Measurements from ENCODE around the gene SYNE2. TPM values are rescaled to one million over a fixed set of nuclear protein-coding genes. Genes with fewer than 3 reads are reported as not detected.

SYNE2 gene
- total RNA-seq, 2 experiments from 2014 or later, result 150 to 212 TPM

- Histone ChIP-seq H3K4me3 (ENCODE audit: low read depth, low read length, poor library complexity, severe bottlenecking) (no peak overlapping the region), H4K20me1 (ENCODE audit: insufficient read depth, low read length) (no peaks in the 10 kb centered on the region), H3K4me2 (ENCODE audit: low read length) (no peak overlapping the region), H3K27ac (ENCODE audit: low read depth, low read length, poor library complexity, severe bottlenecking) (no peak overlapping the region), H2AFZ (ENCODE audit: low read length) (no peak overlapping the region), H3K79me2 (ENCODE audit: insufficient read depth, low read depth, low read length) (no peaks in the 10 kb centered on the region), H3K36me3 (ENCODE audit: insufficient read depth, low read length) (peaks cover 51% of the 10 kb centered on the region; the same call in 1 of the 2 replicates), H3K4me1 (ENCODE audit: insufficient read depth, low read length, poor library complexity, severe bottlenecking) (peaks cover 7% of the 10 kb centered on the region), H3K9me3 (ENCODE audit: low read length) (no peaks in the 10 kb centered on the region), H3K9me2 (ENCODE audit: insufficient read depth, low read length) (no peaks in the 10 kb centered on the region)
- intact Hi-C loops (cut with micrococcal nuclease; ENCODE audit: unreplicated experiment), result no loop called here
- no TSS peak for BruUV-seq (replicated peaks)
- no peak for TF ChIP-seq EZH2phosphoT487 (IDR thresholded peaks at IDR 0.05; ENCODE audit: borderline replicate concordance, low read depth, low read length)
- TF ChIP-seq, protein P1, sequence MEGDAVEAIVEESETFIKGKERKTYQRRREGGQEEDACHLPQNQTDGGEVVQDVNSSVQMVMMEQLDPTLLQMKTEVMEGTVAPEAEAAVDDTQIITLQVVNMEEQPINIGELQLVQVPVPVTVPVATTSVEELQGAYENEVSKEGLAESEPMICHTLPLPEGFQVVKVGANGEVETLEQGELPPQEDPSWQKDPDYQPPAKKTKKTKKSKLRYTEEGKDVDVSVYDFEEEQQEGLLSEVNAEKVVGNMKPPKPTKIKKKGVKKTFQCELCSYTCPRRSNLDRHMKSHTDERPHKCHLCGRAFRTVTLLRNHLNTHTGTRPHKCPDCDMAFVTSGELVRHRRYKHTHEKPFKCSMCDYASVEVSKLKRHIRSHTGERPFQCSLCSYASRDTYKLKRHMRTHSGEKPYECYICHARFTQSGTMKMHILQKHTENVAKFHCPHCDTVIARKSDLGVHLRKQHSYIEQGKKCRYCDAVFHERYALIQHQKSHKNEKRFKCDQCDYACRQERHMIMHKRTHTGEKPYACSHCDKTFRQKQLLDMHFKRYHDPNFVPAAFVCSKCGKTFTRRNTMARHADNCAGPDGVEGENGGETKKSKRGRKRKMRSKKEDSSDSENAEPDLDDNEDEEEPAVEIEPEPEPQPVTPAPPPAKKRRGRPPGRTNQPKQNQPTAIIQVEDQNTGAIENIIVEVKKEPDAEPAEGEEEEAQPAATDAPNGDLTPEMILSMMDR (conservative IDR thresholded peaks at IDR 0.05; ENCODE audit: low read length), result no peak
- no peak for DNase-seq (ENCODE audit: low spot score)
- ChIA-PET CTCF (ENCODE audit: unreplicated experiment) (no interaction called here), POLR2A (interaction anchor here (0.9 to 1.2 kb wide), 2 partner anchors 19 to 27 kb away, joined by 3 read pairs; no protein-coding TSS in a partner anchor)
Observed at GRCh38 chr14:64200170-64200569, 347.4 kb downstream of the SYNE2 start.

GRCh38 chr14:64201296-64201695 is 348.5 kb downstream of the SYNE2 start:
- intact Hi-C loops (cut with micrococcal nuclease; ENCODE audit: unreplicated experiment), result no loop called here
- no peak for TF ChIP-seq EZH2phosphoT487 (IDR thresholded peaks at IDR 0.05; ENCODE audit: borderline replicate concordance, low read depth, low read length)
- TF ChIP-seq, protein P1 (conservative IDR thresholded peaks at IDR 0.05; ENCODE audit: low read length), result no peak
- ChIA-PET CTCF (ENCODE audit: unreplicated experiment) (no interaction called here), POLR2A (interaction anchor here (0.6 kb wide), 2 partner anchors 10 to 118 kb away, joined by 3 to 4 read pairs; no protein-coding TSS in a partner anchor)
- H3K4me3 ChIP-seq (ENCODE audit: low read depth, low read length, poor library complexity, severe bottlenecking), result no peak overlapping the region
- H3K4me2 ChIP-seq (ENCODE audit: low read length), result no peak overlapping the region
- BruUV-seq (replicated peaks), result no TSS peak
- no peak overlapping the region for H2AFZ ChIP-seq (ENCODE audit: low read length)
- no peak overlapping the region for H3K27ac ChIP-seq (ENCODE audit: low read depth, low read length, poor library complexity, severe bottlenecking)
- no peak for DNase-seq (ENCODE audit: low spot score)
- H3K4me1 ChIP-seq (ENCODE audit: insufficient read depth, low read length, poor library complexity, severe bottlenecking), result peaks cover 7% of the 10 kb centered on the region
- no peaks in the 10 kb centered on the region for H3K9me3 ChIP-seq (ENCODE audit: low read length)
- H3K36me3 ChIP-seq (ENCODE audit: insufficient read depth, low read length), result peaks cover 53% of the 10 kb centered on the region; the same call in 1 of the 2 replicates
- no peaks in the 10 kb centered on the region for H3K9me2 ChIP-seq (ENCODE audit: insufficient read depth, low read length)
- no peaks in the 10 kb centered on the region for H3K79me2 ChIP-seq (ENCODE audit: insufficient read depth, low read depth, low read length)
- no peaks in the 10 kb centered on the region for H4K20me1 ChIP-seq (ENCODE audit: insufficient read depth, low read length)

DNA sequence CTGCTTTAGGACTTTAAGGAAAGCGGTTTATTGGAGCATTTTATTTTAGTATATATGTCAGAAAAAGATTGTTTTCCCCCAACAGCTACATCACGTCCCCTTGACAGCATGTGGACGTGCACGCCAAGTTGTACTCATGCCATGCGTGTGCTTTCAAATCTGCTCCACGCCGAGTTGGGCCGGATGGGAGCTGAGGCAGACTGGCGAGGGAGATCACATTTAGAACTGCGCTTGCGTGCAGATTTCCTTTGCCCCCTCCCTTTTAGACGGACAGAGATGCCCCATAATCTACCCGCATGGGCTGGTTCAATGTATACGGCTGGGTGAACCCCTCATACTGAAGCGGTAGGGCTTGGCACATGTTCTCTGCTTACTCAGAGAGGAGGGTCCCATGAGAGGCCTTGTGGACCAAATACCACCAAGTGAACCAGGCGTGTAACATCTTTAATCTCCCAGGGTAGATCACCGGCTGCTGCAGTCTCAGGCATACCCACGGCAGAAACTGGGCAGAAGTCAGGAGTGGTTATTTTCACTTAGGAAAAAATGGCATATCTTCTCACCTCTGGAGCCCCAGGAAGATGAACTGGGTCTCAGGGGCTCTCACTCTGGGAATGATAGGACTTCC is 349.2 kb downstream of the SYNE2 start:
- Histone ChIP-seq H3K36me3 (ENCODE audit: insufficient read depth, low read length) (peaks cover 58% of the 10 kb centered on the region; the same call in 1 of the 2 replicates), H4K20me1 (ENCODE audit: insufficient read depth, low read length) (no peaks in the 10 kb centered on the region), H3K4me1 (ENCODE audit: insufficient read depth, low read length, poor library complexity, severe bottlenecking) (peaks cover 7% of the 10 kb centered on the region), H2AFZ (ENCODE audit: low read length) (no peak overlapping the region), H3K27ac (ENCODE audit: low read depth, low read length, poor library complexity, severe bottlenecking) (no peak overlapping the region), H3K4me3 (ENCODE audit: low read depth, low read length, poor library complexity, severe bottlenecking) (no peak overlapping the region), H3K79me2 (ENCODE audit: insufficient read depth, low read depth, low read length) (no peaks in the 10 kb centered on the region), H3K9me2 (ENCODE audit: insufficient read depth, low read length) (no peaks in the 10 kb centered on the region), H3K9me3 (ENCODE audit: low read length) (no peaks in the 10 kb centered on the region), H3K4me2 (ENCODE audit: low read length) (peak overlapping the region; percentile 8; the same call in 1 of the 2 replicates)
- TF ChIP-seq, protein P1 (conservative IDR thresholded peaks at IDR 0.05; ENCODE audit: low read length), result no peak
- TF ChIP-seq EZH2phosphoT487 (IDR thresholded peaks at IDR 0.05; ENCODE audit: borderline replicate concordance, low read depth, low read length), result no peak
- BruUV-seq (replicated peaks), result no TSS peak
- intact Hi-C loops (cut with micrococcal nuclease; ENCODE audit: unreplicated experiment), result no loop called here
- POLR2A ChIA-PET, result interaction anchor here (0.5 kb wide), 1 partner anchor 11 kb away, joined by 3 read pairs; no protein-coding TSS in a partner anchor
- CTCF ChIA-PET (ENCODE audit: unreplicated experiment), result no interaction called here
- no peak for DNase-seq (ENCODE audit: low spot score)
